Tracheal epithelial cell (primary cell): ENCODE data around the gene REM1. TPM values are rescaled to one million over a fixed set of nuclear protein-coding genes. Genes with fewer than 3 reads are reported as not detected.

Source experiments
- total RNA-seq: library from RNA; depleted of rRNA; stranded (reverse); fragments of >200 nt; gene quantifications from 2 replicates; pipeline ENCODE4 v1.2.1, GENCODE V29; 2014

The REM1 gene, protein sequence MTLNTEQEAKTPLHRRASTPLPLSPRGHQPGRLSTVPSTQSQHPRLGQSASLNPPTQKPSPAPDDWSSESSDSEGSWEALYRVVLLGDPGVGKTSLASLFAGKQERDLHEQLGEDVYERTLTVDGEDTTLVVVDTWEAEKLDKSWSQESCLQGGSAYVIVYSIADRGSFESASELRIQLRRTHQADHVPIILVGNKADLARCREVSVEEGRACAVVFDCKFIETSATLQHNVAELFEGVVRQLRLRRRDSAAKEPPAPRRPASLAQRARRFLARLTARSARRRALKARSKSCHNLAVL
- total RNA-seq = not detected in 2 replicates

DNA sequence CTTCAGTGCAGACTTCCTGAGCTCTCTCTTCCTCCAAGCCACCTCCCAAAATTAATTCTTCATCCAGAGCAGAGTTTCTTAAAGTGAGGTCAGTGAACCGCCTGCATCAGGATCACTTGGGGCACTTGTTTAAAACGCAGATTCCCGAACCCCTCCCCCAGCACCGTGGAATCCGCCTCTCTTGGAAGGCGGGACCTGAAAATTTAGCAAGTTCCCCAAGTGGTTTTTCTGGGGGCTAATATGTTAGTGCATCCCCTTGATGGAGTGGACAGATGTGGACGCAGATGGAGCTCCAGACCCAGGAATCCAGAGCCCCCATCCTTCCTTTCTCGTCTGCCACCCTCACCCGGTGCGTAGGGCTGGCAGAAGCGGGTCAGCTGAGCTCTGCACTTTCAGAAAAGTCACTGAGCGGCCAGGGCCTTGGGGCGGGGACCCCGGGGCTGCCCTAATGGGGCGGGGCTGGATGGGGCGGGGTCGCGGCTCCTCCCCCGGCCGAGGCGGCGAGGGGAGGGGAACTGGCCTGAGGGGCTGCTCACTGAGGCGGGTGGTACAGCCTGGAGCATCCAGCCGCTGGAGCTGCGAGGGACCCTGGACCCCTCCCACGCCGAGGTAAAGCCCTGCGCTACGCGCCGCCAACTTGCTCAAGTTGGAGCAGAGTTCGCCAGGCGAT, at the start of gene REM1, which contains the start of gene DEFB124:
TSS of gene REM1 (plus strand) at position 531 of the 670 bp plus-strand sequence. CDS start 1,158 bp downstream, outside the sequence.
TSS of gene DEFB124 (minus strand) at position 370 of the 670 bp plus-strand sequence. CDS start 2,114 bp downstream, outside the sequence.

DNA sequence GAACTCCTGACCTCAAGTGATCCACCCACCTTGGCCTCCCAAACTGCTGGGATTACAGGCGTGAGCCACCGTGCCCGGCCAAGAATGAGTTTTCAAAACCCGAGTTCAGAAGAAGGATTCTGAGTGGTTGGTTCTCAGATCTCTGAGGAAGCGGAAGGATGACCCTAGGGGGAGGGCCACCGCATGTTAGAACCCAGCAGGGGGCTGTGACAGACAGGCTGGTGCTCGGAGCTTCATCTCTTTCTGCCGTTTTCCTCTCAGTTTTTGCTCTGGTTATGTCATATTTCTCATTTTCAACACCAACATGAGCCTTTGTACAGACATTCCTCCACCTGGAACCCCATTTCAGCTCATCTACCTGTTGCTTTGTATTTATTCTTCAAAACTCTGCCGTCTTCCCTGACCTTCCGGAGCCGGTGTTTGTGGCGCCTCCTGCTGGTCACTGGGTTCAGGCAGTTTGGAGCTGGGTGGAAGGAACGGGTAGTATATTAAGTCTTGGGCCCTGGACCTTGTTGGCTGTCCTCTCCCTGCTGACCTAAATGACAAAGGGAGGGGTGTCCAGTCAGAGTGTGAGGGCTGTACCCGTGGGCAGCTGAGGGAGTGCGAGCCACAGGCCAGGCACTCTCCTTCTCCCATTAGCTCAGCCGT, 35.0 kb upstream of the REM1 start, which contains the start of gene DEFB123:
TSS of gene DEFB123 (plus strand) at position 621 of the 648 bp plus-strand sequence. CDS start 67 bp downstream, outside the sequence.

DNA sequence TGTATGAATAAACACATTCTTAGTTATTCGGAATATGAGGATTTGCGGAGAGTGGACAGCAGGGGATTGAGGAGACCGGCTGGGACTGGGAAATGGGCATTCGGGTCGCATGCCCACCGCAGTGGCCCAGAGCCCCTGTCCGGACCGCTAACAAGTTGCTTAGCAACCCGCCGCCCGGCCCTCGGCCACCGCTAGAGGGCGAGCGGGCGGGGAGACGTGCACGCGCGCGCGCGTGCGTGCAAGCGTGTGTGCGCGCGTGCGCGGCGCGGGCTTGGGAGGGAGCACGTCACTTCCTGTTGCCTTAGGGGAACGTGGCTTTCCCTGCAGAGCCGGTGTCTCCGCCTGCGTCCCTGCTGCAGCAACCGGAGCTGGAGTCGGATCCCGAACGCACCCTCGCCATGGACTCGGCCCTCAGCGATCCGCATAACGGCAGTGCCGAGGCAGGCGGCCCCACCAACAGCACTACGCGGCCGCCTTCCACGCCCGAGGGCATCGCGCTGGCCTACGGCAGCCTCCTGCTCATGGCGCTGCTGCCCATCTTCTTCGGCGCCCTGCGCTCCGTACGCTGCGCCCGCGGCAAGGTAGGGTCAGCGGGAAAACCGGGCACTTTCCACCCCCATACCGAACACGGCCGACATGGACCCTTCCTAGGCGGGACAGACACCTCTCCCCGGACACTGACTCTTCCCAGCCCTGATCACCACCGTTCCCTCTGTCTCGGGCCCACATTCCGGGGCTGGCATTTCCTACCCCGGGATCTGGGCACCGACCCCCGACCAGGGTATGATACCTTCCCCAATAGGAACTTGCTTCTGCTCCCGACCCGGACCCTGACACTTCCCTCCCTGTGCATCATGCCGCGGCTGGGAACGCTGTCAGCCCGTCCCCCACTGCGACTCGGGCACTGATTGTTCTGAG, 39.3 kb downstream of the REM1 start, which contains the start of gene HM13:
TSS of gene HM13 (plus strand) at position 289 of the 918 bp plus-strand sequence. CDS start at position 399, 110 bp downstream.

Other genes starting within 250 kb of the REM1 start
- gene DEFB115, start 217.6 kb upstream of the REM1 start, total RNA-seq = not detected in 2 replicates
- gene DEFB116, start 166.7 kb upstream of the REM1 start, total RNA-seq = not detected in 2 replicates
- gene DEFB118, start 106.7 kb upstream of the REM1 start, total RNA-seq = not detected in 2 replicates
- not detected in 2 replicates for gene DEFB119, start 84.7 kb upstream of the REM1 start, total RNA-seq
- gene DEFB121, start 69.1 kb upstream of the REM1 start, total RNA-seq = not detected in 2 replicates
- not detected in 2 replicates for gene DEFB123, start 34.7 kb upstream of the REM1 start, total RNA-seq
- gene DEFB124, start 161 bp upstream of the REM1 start, total RNA-seq = not detected in 2 replicates
- 37.5 and 53.5 TPM in 2 replicates for gene HM13, start 39.2 kb downstream of the REM1 start, total RNA-seq
- 209 and 1,113 TPM in 2 replicates for gene ID1, start 130.0 kb downstream of the REM1 start, total RNA-seq
- not detected in 2 replicates for gene COX4I2, start 162.6 kb downstream of the REM1 start, total RNA-seq
- 116 and 129 TPM in 2 replicates for gene BCL2L1, start 247.6 kb downstream of the REM1 start, total RNA-seq